Endodermal cell (in vitro differentiated cells): ENCODE results near the gene MICAL3. TPM values are rescaled to one million over a fixed set of nuclear protein-coding genes. Genes with fewer than 3 reads are reported as not detected.

Source experiments
- DNase-seq: peaks from one replicate; pipeline ENCODE4 v3.0.0-alpha.2; 2017
- H3K27ac ChIP-seq: 2 replicates; pipeline ENCODE4 v1.5.1; 2013; ENCODE audit warnings: mild to moderate bottlenecking, low read depth, low read length, moderate library complexity
- H3K27me3 ChIP-seq: 2 replicates; pipeline ENCODE4 v1.6.1; 2013; ENCODE audit warnings: mild to moderate bottlenecking, low read length, moderate library complexity; ENCODE audit not compliant: insufficient read depth, control insufficient read depth, poor library complexity, severe bottlenecking
- H3K36me3 ChIP-seq: 2 replicates; pipeline ENCODE4 v1.7.0; 2013; ENCODE audit warnings: mild to moderate bottlenecking, low read length, moderate library complexity; ENCODE audit not compliant: control insufficient read depth, insufficient read depth
- H3K4me1 ChIP-seq: one replicate; pipeline ENCODE4 v1.7.0; 2013; ENCODE audit warnings: low read length; ENCODE audit not compliant: control insufficient read depth, insufficient read depth
- H3K4me3 ChIP-seq: 2 replicates; pipeline ENCODE4 v1.5.1; 2013; ENCODE audit warnings: mild to moderate bottlenecking, low read length, moderate library complexity
- H3K9ac ChIP-seq: 2 replicates; pipeline ENCODE4 v1.6.1; 2013; ENCODE audit warnings: mild to moderate bottlenecking, low read length, moderate library complexity; ENCODE audit not compliant: poor library complexity, severe bottlenecking; ENCODE audit errors: extremely low read depth
- H3K9me3 ChIP-seq: 2 replicates; pipeline ENCODE4 v1.6.1; 2013; ENCODE audit warnings: mild to moderate bottlenecking, low read length, moderate library complexity; ENCODE audit not compliant: control insufficient read depth
- H3K27ac Mint-ChIP-seq: 2 replicates; pipeline ENCODE4 v1.8.0; 2020; ENCODE audit warnings: mixed read lengths
- H3K27me3 Mint-ChIP-seq: 2 replicates; pipeline ENCODE4 v1.8.0; 2021; ENCODE audit warnings: mild to moderate bottlenecking, mixed read lengths; ENCODE audit not compliant: insufficient read depth
- H3K36me3 Mint-ChIP-seq: 2 replicates; pipeline ENCODE4 v1.8.0; 2020; ENCODE audit warnings: low read depth, mixed read lengths
- H3K4me1 Mint-ChIP-seq: 2 replicates; pipeline ENCODE4 v1.8.0; 2020; ENCODE audit warnings: mixed read lengths
- H3K4me3 Mint-ChIP-seq: 2 replicates; pipeline ENCODE4 v1.8.0; 2020; ENCODE audit warnings: mild to moderate bottlenecking, moderate library complexity, mixed read lengths
- H3K9me3 Mint-ChIP-seq: 2 replicates; pipeline ENCODE4 v1.8.0; 2020; ENCODE audit warnings: mild to moderate bottlenecking, mixed read lengths
- CTCF ChIP-seq: fragments of 200-600 bp; sonication (generic); conservative IDR thresholded peaks from 2 replicates; pipeline ENCODE4 v1.5.0; 2021; ENCODE audit warnings: antibody characterized with exemption, mild to moderate bottlenecking
- WGBS, 2 experiments: methylation state at CpG; one replicate each; pipeline versions ENCODE4 v1.1.5 to v1.1.7; 2013; ENCODE audit warnings: missing lambda C conversion rate in 2 of 2, mixed read lengths in 1 of 2; ENCODE audit not compliant: insufficient coverage in 1 of 2, insufficient read length in 1 of 2; 5-methylcytosine and 5-hydroxymethylcytosine counted together
- total RNA-seq, 2 donors: library from RNA; stranded (reverse); fragmentation: NEBNext Ultra II Directional in 1 of 2; extraction: Animal tissue kit (Norgen Biotek cat#: 25700) in 1 of 2; gene quantifications; 2 replicates in 1 of 2; 3 replicates in 1 of 2; pipeline ENCODE4 v1.2.1, GENCODE V29; 2021

The MICAL3 gene
- total RNA-seq, 2 donors from 2014 or later: 42.8 to 48.1 TPM

GRCh38 chr22:17903564-17904295, 120.6 kb downstream of the MICAL3 start:
- H3K4me1 ChIP-seq: no peaks in the 10 kb centered on the region
- H3K27ac ChIP-seq: peak overlapping the region; percentile 0
- peak; percentile 56 for DNase-seq
- Mint-ChIP-seq H3K4me3 (no peak overlapping the region), H3K36me3 (peaks cover 23% of the 10 kb centered on the region), H3K4me1 (no peaks in the 10 kb centered on the region), H3K9me3 (no peaks in the 10 kb centered on the region), H3K27me3 (no peaks in the 10 kb centered on the region), H3K27ac (no peak overlapping the region)
- 70 to 83% methylated on average over 10 of the region's 10 CpGs for WGBS, 2 experiments
- H3K4me3 ChIP-seq: no peak overlapping the region
- H3K9me3 ChIP-seq: no peaks in the 10 kb centered on the region
- H3K9ac ChIP-seq: no peak overlapping the region
- H3K27me3 ChIP-seq: no peaks in the 10 kb centered on the region
- peaks cover 39% of the 10 kb centered on the region for H3K36me3 ChIP-seq
- TF ChIP-seq CTCF: no peak

- Mint-ChIP-seq H3K9me3 (no peaks in the 10 kb centered on the region), H3K4me1 (peaks cover 1% of the 10 kb centered on the region), H3K4me3 (no peak overlapping the region), H3K36me3 (peaks cover 23% of the 10 kb centered on the region), H3K27me3 (no peaks in the 10 kb centered on the region), H3K27ac (no peak overlapping the region)
- 92 to 96% methylated on average over 7 to 8 of the region's 8 CpGs for WGBS, 2 experiments
- Histone ChIP-seq H3K9me3 (no peaks in the 10 kb centered on the region), H3K27me3 (no peaks in the 10 kb centered on the region), H3K4me3 (no peak overlapping the region), H3K4me1 (no peaks in the 10 kb centered on the region), H3K27ac (no peak overlapping the region), H3K9ac (no peak overlapping the region), H3K36me3 (peaks cover 45% of the 10 kb centered on the region)
- no peak for TF ChIP-seq CTCF
- no peak for DNase-seq
Measured at GRCh38 chr22:17902960-17903359, 121.4 kb downstream of the MICAL3 start.

- no peak overlapping the region for H3K4me3 ChIP-seq
- H3K27ac ChIP-seq: no peak overlapping the region
- Mint-ChIP-seq H3K4me3 (no peak overlapping the region), H3K27me3 (no peaks in the 10 kb centered on the region), H3K36me3 (peaks cover 33% of the 10 kb centered on the region), H3K27ac (no peak overlapping the region), H3K4me1 (peaks cover 2% of the 10 kb centered on the region), H3K9me3 (no peaks in the 10 kb centered on the region)
- no peaks in the 10 kb centered on the region for H3K9me3 ChIP-seq
- H3K36me3 ChIP-seq: peaks cover 39% of the 10 kb centered on the region
- no peaks in the 10 kb centered on the region for H3K27me3 ChIP-seq
- no peak overlapping the region for H3K9ac ChIP-seq
- H3K4me1 ChIP-seq: no peaks in the 10 kb centered on the region
- TF ChIP-seq CTCF: no peak
- WGBS, 2 experiments: 95 to 98% methylated on average over 4 to 8 of the region's 8 CpGs
- DNase-seq: no peak
Measured at GRCh38 chr22:17898375-17898774, 126.0 kb downstream of the MICAL3 start.
